ENCODE measurements around the gene OR52M1. TPM values are rescaled to one million over a fixed set of nuclear protein-coding genes. Genes with fewer than 3 reads are reported as not detected.

The OR52M1 gene
- not detected in 2 replicates for total RNA-seq

GRCh38 chr11:4544891-4545290 is at the start of gene OR52M1:
OR52M1 (plus strand) TSS chr11:4545191; CDS start chr11:4545191, 0 bp downstream.

GRCh38 chr11:4581443-4581842 is 36.5 kb downstream of the OR52M1 start, which contains the start of gene OR52I2:
OR52I2 (plus strand) TSS chr11:4581743.

GRCh38 chr11:4593739-4594138 is 48.7 kb downstream of the OR52M1 start, which contains the start of gene OR52I1:
OR52I1 (plus strand) TSS chr11:4594039; CDS start chr11:4594039, 0 bp downstream.

Other genes starting within 250 kb of the OR52M1 start
- not detected in 2 replicates for gene OR52B4, start 176.8 kb upstream of the OR52M1 start, total RNA-seq
- 15.8 and 31.2 TPM in 2 replicates for gene TRIM21, start 151.5 kb upstream of the OR52M1 start, total RNA-seq
- gene OR52K2, start 95.9 kb upstream of the OR52M1 start, total RNA-seq: not detected in 2 replicates
- gene OR52K1, start 62.5 kb upstream of the OR52M1 start, total RNA-seq: not detected in 2 replicates
- gene OR52I2, start 36.6 kb downstream of the OR52M1 start, total RNA-seq: not detected in 2 replicates
- not detected in 2 replicates for gene OR52I1, start 48.8 kb downstream of the OR52M1 start, total RNA-seq
- gene TRIM68, start 63.0 kb downstream of the OR52M1 start, total RNA-seq: 6.3 and 12.3 TPM in 2 replicates
- not detected in 2 replicates for gene OR51D1, start 92.3 kb downstream of the OR52M1 start, total RNA-seq
- gene OR51E1, start 98.8 kb downstream of the OR52M1 start, total RNA-seq: not detected in 2 replicates
- gene OR51E2, start 152.7 kb downstream of the OR52M1 start, total RNA-seq: 0.14 and 0.22 TPM in 2 replicates
- gene MMP26, start 159.6 kb downstream of the OR52M1 start, total RNA-seq: not detected in 2 replicates
- not detected in 2 replicates for gene OR51F1, start 224.7 kb downstream of the OR52M1 start, total RNA-seq